ENCODE results near the gene SLC4A8. TPM values are rescaled to one million over a fixed set of nuclear protein-coding genes. Genes with fewer than 3 reads are reported as not detected.

SLC4A8 gene
- total RNA-seq, 1 donor from 2014 or later: 0.59 TPM

Other genes with a start within 250 kb of the SLC4A8 start
- 5.1 and 5.3 TPM in 2 replicates for gene POU6F1, start 206.8 kb upstream of the SLC4A8 start, total RNA-seq
- gene DAZAP2, start 186.0 kb upstream of the SLC4A8 start, total RNA-seq: 166 and 178 TPM in 2 replicates
- gene SMAGP, start 154.4 kb upstream of the SLC4A8 start, total RNA-seq: 2.9 and 3.6 TPM in 2 replicates
- not detected in 2 replicates for gene BIN2, start 100.7 kb upstream of the SLC4A8 start, total RNA-seq
- gene CELA1, start 78.2 kb upstream of the SLC4A8 start, total RNA-seq: not detected in 2 replicates
- gene GALNT6, start 33.4 kb upstream of the SLC4A8 start, total RNA-seq: 0.05 TPM in 1 of 2 replicates, not detected in the other
- 7.4 and 13.7 TPM in 2 replicates for gene SCN8A, start 166.4 kb downstream of the SLC4A8 start, total RNA-seq